Raji (cell line): ENCODE results near the gene INSR.

Experiments
- POLR2A ChIP-seq: IDR thresholded peaks from 2 replicates; pipeline ENCODE4 v1.6.1; 2011; ENCODE audit warnings: low read depth, low read length, control low read depth; ENCODE audit not compliant: insufficient read depth

Gene INSR

GRCh38 chr19:7251494-7251893 is 42.7 kb downstream of the INSR start:
- TF ChIP-seq POLR2A: no peak

- TF ChIP-seq POLR2A: no peak
These were observed 43.3 kb downstream of the INSR start for GRCh38 chr19:7250951-7251350.

- TF ChIP-seq POLR2A: no peak
These were observed 44.1 kb downstream of the INSR start for GRCh38 chr19:7250057-7250596.

- no peak for TF ChIP-seq POLR2A
These were observed 47.1 kb downstream of the INSR start for GRCh38 chr19:7247155-7247554.

- TF ChIP-seq POLR2A: no peak
These were observed 47.6 kb downstream of the INSR start for GRCh38 chr19:7246601-7247000.

- TF ChIP-seq POLR2A: no peak
These were observed 51.5 kb downstream of the INSR start for GRCh38 chr19:7242601-7243258.

- TF ChIP-seq POLR2A: no peak
These were observed 56.2 kb downstream of the INSR start for GRCh38 chr19:7238051-7238450.

- no peak for TF ChIP-seq POLR2A
These were observed 58.1 kb downstream of the INSR start for GRCh38 chr19:7236153-7236552.

- no peak for TF ChIP-seq POLR2A
These were observed 63.4 kb downstream of the INSR start for GRCh38 chr19:7230826-7231225.

- no peak for TF ChIP-seq POLR2A
These were observed 64.5 kb downstream of the INSR start for GRCh38 chr19:7229735-7230134.

GRCh38 chr19:7228935-7229541 is 65.2 kb downstream of the INSR start:
- no peak for TF ChIP-seq POLR2A

GRCh38 chr19:7227735-7228134 is 66.5 kb downstream of the INSR start:
- TF ChIP-seq POLR2A: no peak

- TF ChIP-seq POLR2A: no peak
These were observed 67.5 kb downstream of the INSR start for GRCh38 chr19:7226739-7227138.

GRCh38 chr19:7225741-7226140 is 68.5 kb downstream of the INSR start:
- TF ChIP-seq POLR2A: no peak

- no peak for TF ChIP-seq POLR2A
These were observed 69.2 kb downstream of the INSR start for GRCh38 chr19:7224995-7225394.

GRCh38 chr19:7224209-7224686 is 70.0 kb downstream of the INSR start:
- no peak for TF ChIP-seq POLR2A
